ENCODE results near the gene ASCC1.

DNA sequence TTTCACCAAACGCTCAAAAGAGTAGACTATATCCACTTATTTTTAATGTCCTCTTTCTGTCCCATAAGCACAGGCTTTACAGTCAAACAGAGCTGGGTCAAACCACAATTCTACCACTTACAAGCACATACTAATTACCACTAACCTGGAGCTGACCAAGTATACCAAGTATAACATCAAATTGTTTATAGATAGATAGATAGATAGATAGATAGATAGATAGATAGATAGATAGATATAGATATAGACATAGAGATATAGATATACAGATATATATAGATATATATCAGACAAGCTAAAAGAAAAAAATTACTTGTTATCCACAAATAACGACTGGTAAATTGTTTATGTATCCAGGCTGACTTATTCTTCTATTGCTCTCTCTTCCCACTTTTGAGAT, 75.2 kb downstream of the ASCC1 start:
- no peak for TF ChIP-seq EZH2phosphoT487 (IDR thresholded peaks at IDR 0.05; ENCODE audit: insufficient read depth, low read depth)
- TF ChIP-seq EZH2 (IDR thresholded peaks at IDR 0.05; ENCODE audit: insufficient read depth, poor library complexity, severe bottlenecking), result no peak

Measured in GM23248 (cell line).